RPMI8226 (cell line): ENCODE results near the gene DNAJB9.

Experiments
- DNase-seq: peaks from one replicate; pipeline ENCODE4 v3.0.0-alpha.2; 2015

DNAJB9 gene

DNA sequence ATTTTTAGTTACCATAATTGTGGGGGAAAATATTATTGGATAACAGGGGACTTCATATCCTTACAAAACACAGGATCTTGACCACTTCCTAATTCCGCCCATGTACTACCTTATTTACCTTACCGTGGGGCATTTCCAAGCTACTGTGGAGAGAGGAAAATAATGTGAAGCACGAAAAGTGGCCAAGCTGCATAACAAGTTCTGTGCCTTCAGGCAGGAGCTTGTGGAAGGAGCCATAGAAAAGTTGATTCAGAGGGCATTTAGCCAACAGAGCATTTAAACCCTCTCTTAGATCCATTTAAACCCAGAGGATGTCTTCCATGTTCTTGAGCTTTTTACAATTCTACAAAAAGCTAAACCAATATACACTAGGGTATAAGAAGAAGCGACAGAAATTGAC, 41.6 kb downstream of the DNAJB9 start:
- DNase-seq = no peak

DNA sequence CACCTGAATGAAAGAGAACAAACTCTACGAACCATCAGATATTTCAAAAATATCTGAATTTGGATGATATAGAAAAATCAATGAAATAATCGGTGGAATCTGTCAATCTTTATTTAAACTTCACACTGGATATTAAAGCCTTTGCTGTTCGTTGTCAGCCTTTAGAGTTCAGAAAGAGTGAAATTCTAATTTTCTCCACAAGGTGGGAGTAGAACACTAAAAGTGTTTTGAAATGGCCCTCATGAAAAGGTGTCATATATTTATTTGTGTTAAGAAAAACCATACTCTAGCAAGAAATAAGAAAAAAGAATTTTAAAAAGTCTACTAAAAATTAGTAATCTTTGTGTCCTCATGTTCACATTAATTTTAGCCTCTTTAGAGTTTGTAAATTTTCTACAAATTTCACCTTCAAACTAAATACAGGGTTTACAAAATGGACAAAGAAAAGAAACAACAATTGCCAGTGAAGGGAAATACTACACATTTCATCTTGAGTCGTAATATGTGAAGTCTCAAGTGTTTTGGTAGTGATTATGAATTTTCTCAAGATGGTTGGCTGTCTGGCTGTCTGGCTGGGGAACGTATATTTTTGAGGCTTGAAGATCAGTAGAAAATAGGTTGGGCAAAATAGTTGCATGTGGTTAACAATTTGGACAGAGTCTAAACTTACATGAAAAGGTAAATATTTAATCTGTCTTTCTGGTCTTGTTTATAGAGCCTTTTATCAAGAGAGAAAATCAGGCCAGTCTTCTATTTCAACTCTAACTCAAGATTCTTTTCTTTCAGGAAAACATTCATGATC, 43.7 kb downstream of the DNAJB9 start:
- DNase-seq = peak; percentile 70

DNA sequence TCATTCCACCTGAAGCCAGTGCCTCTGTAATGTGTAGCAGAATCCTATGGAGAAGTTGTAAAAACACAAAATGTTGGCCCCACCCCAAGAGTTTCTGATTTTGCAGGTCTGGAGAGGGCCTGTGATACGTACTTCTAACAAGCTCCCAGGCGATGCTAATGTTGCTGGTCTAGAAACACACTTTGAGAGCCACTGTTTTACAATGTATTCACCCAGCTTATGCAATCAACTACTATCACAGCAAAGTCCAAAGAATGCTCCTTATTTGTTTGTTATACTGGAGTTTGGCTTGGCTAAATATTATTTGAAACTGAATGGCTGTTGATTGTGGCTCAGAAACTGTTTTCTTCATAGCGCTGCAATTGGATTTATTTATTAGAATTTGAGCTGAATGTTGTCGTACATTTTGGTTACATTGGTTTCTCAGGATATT, 44.3 kb downstream of the DNAJB9 start:
- no peak for DNase-seq

DNA sequence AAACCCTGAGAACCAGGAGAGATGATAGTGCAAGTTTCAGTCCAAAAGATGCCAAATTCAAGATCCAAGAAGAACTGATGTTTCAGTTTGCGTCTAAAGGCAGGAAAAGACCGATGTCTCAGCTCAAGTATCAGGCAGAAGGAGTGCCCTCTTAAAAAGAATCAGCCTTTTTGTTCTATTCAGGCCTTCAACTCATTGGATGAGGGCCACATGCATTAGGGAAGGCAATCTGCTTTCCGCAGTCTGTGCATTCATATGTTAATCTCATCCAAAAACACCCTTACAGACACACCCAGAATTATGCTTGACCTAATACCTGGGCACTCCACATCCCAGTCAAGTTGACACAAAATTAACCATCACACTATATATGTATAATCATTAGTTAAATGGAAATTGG, 45.2 kb downstream of the DNAJB9 start:
- DNase-seq = no peak

DNA sequence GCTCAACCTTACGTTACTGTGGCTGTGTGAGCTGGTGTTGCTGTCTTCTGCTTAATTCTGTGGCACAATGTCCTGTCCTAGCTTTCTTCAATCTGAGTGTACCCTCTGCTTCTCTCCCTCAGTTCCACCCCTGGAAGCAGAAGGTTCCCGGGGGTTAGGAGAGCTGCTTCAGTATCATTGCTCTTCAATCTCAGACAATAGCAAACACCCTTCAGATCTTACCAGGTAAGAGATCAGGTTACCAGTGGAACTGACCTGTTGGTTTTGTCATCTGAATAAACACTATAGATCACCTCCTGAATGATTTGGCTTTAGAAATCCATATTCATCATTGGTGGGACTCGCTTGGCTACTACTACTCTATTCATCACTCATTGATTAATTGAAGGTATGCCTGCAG, 48.4 kb downstream of the DNAJB9 start:
- no peak for DNase-seq

DNA sequence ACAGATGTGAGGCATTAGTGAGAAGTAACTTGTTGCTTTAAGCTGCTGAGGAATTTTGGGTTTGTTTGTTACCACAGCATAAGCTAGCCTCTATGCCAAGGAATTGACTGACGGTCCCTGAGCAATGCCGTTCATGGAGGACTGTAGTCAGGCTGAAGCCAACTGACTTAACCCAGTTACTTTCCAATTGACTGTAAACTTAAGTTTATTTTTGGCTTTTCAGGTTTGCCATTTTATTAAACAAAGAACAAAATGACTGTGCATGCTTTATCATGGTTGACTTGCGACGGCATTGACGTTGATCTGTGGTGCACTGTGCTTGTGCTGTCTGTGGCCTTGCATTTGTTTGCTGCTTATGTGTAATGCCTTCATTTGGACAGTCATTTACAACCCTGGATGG, 53.5 kb downstream of the DNAJB9 start:
- DNase-seq = no peak
